ENCODE measurements around the gene SHROOM4.

Gene SHROOM4

GRCh38 chrX:50618788-50619558 lies 195.0 kb downstream of the SHROOM4 start:
- no peak for DNase-seq (ENCODE audit: low read depth in 2 of 2, low spot score in 1 of 2)

- DNase-seq (ENCODE audit: low read depth in 2 of 2, low spot score in 1 of 2): no peak
These were observed 196.8 kb downstream of the SHROOM4 start for GRCh38 chrX:50617183-50617582.

GRCh38 chrX:50615570-50616158 lies 198.3 kb downstream of the SHROOM4 start:
- DNase-seq (ENCODE audit: low read depth in 2 of 2, low spot score in 1 of 2): no peak

- no peak for DNase-seq (ENCODE audit: low read depth in 2 of 2, low spot score in 1 of 2)
These were observed 199.5 kb downstream of the SHROOM4 start for GRCh38 chrX:50614460-50614859.

GRCh38 chrX:50613846-50614245 lies 200.1 kb downstream of the SHROOM4 start:
- no peak for DNase-seq (ENCODE audit: low read depth in 2 of 2, low spot score in 1 of 2)

GRCh38 chrX:50609796-50610195 lies 204.2 kb downstream of the SHROOM4 start:
- no peak for DNase-seq (ENCODE audit: low read depth in 2 of 2, low spot score in 1 of 2)

- DNase-seq (ENCODE audit: low read depth in 2 of 2, low spot score in 1 of 2): no peak
These were observed 207.6 kb downstream of the SHROOM4 start for GRCh38 chrX:50606300-50606950.

- DNase-seq (ENCODE audit: low read depth in 2 of 2, low spot score in 1 of 2): no peak
These were observed 217.9 kb downstream of the SHROOM4 start for GRCh38 chrX:50596056-50596455.

- DNase-seq (ENCODE audit: low read depth in 2 of 2, low spot score in 1 of 2): no peak
These were observed 219.2 kb downstream of the SHROOM4 start for GRCh38 chrX:50594788-50595187.

- DNase-seq (ENCODE audit: low read depth in 2 of 2, low spot score in 1 of 2): no peak
These were observed 227.0 kb downstream of the SHROOM4 start for GRCh38 chrX:50586980-50587379.

- DNase-seq (ENCODE audit: low read depth in 2 of 2, low spot score in 1 of 2): no peak
These were observed 227.6 kb downstream of the SHROOM4 start for GRCh38 chrX:50586407-50586806.

GRCh38 chrX:50581405-50581804 lies 232.6 kb downstream of the SHROOM4 start:
- DNase-seq (ENCODE audit: low read depth in 2 of 2, low spot score in 1 of 2): no peak

- DNase-seq (ENCODE audit: low read depth in 2 of 2, low spot score in 1 of 2): no peak
These were observed 234.0 kb downstream of the SHROOM4 start for GRCh38 chrX:50579955-50580354.

- DNase-seq (ENCODE audit: low read depth in 2 of 2, low spot score in 1 of 2): no peak
These were observed 236.7 kb downstream of the SHROOM4 start for GRCh38 chrX:50577326-50577725.

- no peak for DNase-seq (ENCODE audit: low read depth in 2 of 2, low spot score in 1 of 2)
These were observed 246.4 kb downstream of the SHROOM4 start for GRCh38 chrX:50567636-50568035.

GRCh38 chrX:50565718-50566117 lies 248.3 kb downstream of the SHROOM4 start:
- DNase-seq (ENCODE audit: low read depth in 2 of 2, low spot score in 1 of 2): no peak

All from stimulated activated CD8-positive, alpha-beta memory T cell treated with anti-CD3 and anti-CD28 coated beads, Interleukin-4, amount 100 ng/mL, for 4 hours (primary cell).